Retinal pigment epithelial cell (primary cell): ENCODE results near the gene KLK13.

Experiments
- DNase-seq: peaks from one replicate; pipeline ENCODE4 v3.0.0-alpha.2; 2010; ENCODE audit warnings: low read depth
- H3K4me3 ChIP-seq: 2 replicates; pipeline ENCODE4 v1.5.1; 2011; ENCODE audit warnings: mild to moderate bottlenecking, low read length, control low read depth, moderate library complexity
- CTCF ChIP-seq: conservative IDR thresholded peaks from 2 replicates; pipeline ENCODE4 v1.5.1; 2011; ENCODE audit warnings: low read depth, low read length, control low read depth, inconsistent platforms

KLK13 gene

GRCh38 chr19:51016798-51017683, 47.9 kb downstream of the KLK13 start:
- H3K4me3 ChIP-seq, result peak overlapping the region; percentile 6
- TF ChIP-seq CTCF, result peak; percentile 81
- no peak for DNase-seq

GRCh38 chr19:51015691-51016267, 49.1 kb downstream of the KLK13 start:
- H3K4me3 ChIP-seq, result no peak overlapping the region
- no peak for DNase-seq
- no peak for TF ChIP-seq CTCF

- H3K4me3 ChIP-seq, result no peak overlapping the region
- DNase-seq, result no peak
- TF ChIP-seq CTCF, result no peak
Observed at GRCh38 chr19:51014242-51014641, 50.6 kb downstream of the KLK13 start.

- no peak overlapping the region for H3K4me3 ChIP-seq
- no peak for DNase-seq
- TF ChIP-seq CTCF, result no peak
Observed at GRCh38 chr19:51012661-51013190, 52.2 kb downstream of the KLK13 start.

- DNase-seq, result no peak
- TF ChIP-seq CTCF, result no peak
- H3K4me3 ChIP-seq, result no peak overlapping the region
Observed at GRCh38 chr19:51010066-51010795, 54.7 kb downstream of the KLK13 start.

- no peak for TF ChIP-seq CTCF
- no peak overlapping the region for H3K4me3 ChIP-seq
- DNase-seq, result no peak
Observed at GRCh38 chr19:51009061-51009891, 55.6 kb downstream of the KLK13 start.
